PFSK-1 (cell line): ENCODE measurements around the gene USP20.

Source experiments
- POLR2AphosphoS5 ChIP-seq: IDR thresholded peaks from 2 replicates; pipeline ENCODE4 v1.6.1; 2012; ENCODE audit warnings: low read depth, mild to moderate bottlenecking, control low read depth, low read length, moderate library complexity
- REST ChIP-seq, 2 experiments: IDR thresholded peaks; 2 replicates each; pipeline versions ENCODE4 v1.6.1 to v1.8.0; 2011 to 2012; ENCODE audit warnings: low read depth in 2 of 2, low read length in 2 of 2, control low read depth in 1 of 2, inconsistent platforms in 1 of 2, mild to moderate bottlenecking in 1 of 2, moderate library complexity in 1 of 2; ENCODE audit not compliant: insufficient read depth in 1 of 2
- TAF1 ChIP-seq: IDR thresholded peaks from 2 replicates; pipeline ENCODE4 v1.6.1; 2012; ENCODE audit warnings: low read length, control low read depth, borderline replicate concordance; ENCODE audit not compliant: insufficient read depth

GRCh38 chr9:129865668-129866320 is 30.5 kb downstream of the USP20 start:
- TF ChIP-seq REST (IDR thresholded peaks at IDR 0.05; ENCODE audit: insufficient read depth in 1 of 2, low read depth in 2 of 2, low read length in 2 of 2) (no peak), POLR2AphosphoS5 (no peak), TAF1 (no peak)
